Keratinocyte (primary cell): ENCODE data around the gene FBLN5.

Source experiments
- EZH2 ChIP-seq: IDR thresholded peaks from one replicate; pipeline ENCODE4 v1.6.1; 2012; ENCODE audit warnings: inconsistent platforms, mild to moderate bottlenecking, low read length, moderate library complexity
- TF ChIP-seq, protein P1 (sequence below), 3 experiments: IDR thresholded peaks in 1 of 3; conservative IDR thresholded peaks in 1 of 3; optimal IDR thresholded peaks in 1 of 3; 2 replicates in 2 of 3; 3 replicates in 1 of 3; pipeline versions ENCODE3 to v1.5.1; 2011; ENCODE audit warnings: low read length in 3 of 3, mild to moderate bottlenecking in 3 of 3, moderate library complexity in 2 of 3, control low read depth in 1 of 3, inconsistent platforms in 1 of 3; ENCODE audit not compliant: insufficient read depth in 2 of 3; ENCODE audit errors: extremely low read depth in 1 of 3

GRCh38 chr14:91985521-91986255 lies 38.2 kb upstream of the FBLN5 start:
- TF ChIP-seq EZH2, result no peak
- TF ChIP-seq, protein P1, sequence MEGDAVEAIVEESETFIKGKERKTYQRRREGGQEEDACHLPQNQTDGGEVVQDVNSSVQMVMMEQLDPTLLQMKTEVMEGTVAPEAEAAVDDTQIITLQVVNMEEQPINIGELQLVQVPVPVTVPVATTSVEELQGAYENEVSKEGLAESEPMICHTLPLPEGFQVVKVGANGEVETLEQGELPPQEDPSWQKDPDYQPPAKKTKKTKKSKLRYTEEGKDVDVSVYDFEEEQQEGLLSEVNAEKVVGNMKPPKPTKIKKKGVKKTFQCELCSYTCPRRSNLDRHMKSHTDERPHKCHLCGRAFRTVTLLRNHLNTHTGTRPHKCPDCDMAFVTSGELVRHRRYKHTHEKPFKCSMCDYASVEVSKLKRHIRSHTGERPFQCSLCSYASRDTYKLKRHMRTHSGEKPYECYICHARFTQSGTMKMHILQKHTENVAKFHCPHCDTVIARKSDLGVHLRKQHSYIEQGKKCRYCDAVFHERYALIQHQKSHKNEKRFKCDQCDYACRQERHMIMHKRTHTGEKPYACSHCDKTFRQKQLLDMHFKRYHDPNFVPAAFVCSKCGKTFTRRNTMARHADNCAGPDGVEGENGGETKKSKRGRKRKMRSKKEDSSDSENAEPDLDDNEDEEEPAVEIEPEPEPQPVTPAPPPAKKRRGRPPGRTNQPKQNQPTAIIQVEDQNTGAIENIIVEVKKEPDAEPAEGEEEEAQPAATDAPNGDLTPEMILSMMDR (optimal IDR thresholded peaks at IDR 0.05 in 1 of 3, IDR thresholded peaks at IDR 0.05 in 1 of 3, conservative IDR thresholded peaks at IDR 0.05 in 1 of 3; ENCODE audit: extremely low read depth in 1 of 3, insufficient read depth in 2 of 3, low read length in 3 of 3), result no peak
